ENCODE data around the gene NME1.
A peak's percentile ranks its signal among the peaks of the same experiment; 100 is the strongest.

DNA sequence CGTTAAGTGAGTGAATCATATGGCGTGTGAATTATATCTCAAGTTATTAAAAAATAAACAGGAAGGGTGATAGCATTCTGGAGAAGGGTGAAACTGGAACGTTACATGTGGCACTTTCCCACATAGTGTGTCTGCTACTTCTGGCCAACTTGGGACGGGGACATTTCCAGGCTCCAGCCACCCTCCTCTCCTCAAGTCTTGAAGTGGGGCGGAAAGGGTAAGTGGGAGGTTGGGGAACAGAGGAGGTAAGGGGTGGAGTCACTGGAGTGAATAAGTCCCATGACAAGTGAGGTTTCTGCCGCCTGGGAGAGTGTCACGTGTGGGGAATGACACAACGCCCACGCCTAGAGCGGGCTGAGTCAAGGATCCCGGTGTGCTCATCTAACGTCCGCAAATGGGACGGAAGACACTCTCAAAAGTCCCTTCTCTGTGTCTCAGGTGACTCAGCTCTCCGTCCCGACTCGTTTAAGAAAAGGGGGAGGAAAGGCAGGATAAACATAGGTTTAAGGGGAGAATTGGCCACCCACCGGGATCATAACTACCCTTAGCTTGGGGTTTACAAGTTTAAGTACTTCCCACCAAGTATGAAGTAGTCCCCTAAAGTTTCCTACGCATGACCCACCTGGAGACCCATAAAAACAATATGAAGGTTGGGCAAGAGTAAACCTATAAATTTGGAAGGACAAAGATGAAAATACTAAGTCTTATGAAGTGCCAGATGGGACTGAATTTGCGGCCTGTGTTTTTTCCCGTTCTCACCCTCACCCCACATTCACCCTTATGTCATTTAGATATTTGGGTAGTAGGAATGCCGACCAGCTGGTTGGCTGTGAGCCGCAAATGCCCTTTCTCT lies 31.5 kb upstream of the NME1 start:
- TF ChIP-seq, protein P1, sequence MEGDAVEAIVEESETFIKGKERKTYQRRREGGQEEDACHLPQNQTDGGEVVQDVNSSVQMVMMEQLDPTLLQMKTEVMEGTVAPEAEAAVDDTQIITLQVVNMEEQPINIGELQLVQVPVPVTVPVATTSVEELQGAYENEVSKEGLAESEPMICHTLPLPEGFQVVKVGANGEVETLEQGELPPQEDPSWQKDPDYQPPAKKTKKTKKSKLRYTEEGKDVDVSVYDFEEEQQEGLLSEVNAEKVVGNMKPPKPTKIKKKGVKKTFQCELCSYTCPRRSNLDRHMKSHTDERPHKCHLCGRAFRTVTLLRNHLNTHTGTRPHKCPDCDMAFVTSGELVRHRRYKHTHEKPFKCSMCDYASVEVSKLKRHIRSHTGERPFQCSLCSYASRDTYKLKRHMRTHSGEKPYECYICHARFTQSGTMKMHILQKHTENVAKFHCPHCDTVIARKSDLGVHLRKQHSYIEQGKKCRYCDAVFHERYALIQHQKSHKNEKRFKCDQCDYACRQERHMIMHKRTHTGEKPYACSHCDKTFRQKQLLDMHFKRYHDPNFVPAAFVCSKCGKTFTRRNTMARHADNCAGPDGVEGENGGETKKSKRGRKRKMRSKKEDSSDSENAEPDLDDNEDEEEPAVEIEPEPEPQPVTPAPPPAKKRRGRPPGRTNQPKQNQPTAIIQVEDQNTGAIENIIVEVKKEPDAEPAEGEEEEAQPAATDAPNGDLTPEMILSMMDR (IDR thresholded peaks at IDR 0.05) = no peak
- TF ChIP-seq POLR2AphosphoS5 (IDR thresholded peaks at IDR 0.05) = peak; percentile 95 to 98 (median 98)
- peak; percentile 93 to 96 for TF ChIP-seq POLR2A (IDR thresholded peaks at IDR 0.05)

Data from sigmoid colon (tissue), 4 donors.